ENCODE results near the gene KANSL1. TPM values are rescaled to one million over a fixed set of nuclear protein-coding genes. Genes with fewer than 3 reads are reported as not detected.
A peak's percentile ranks its signal among the peaks of the same experiment; 100 is the strongest.

KANSL1 gene
- total RNA-seq, 2 donors from 2014 or later: 137 to 144 TPM

GRCh38 chr17:46150216-46150963 lies 42.8 kb downstream of the KANSL1 start:
- no peak overlapping the region for H3K9ac ChIP-seq (ENCODE audit: extremely low read depth, low read length, poor library complexity, severe bottlenecking)
- Mint-ChIP-seq H3K36me3 (ENCODE audit: low read depth) (peaks cover 10% of the 10 kb centered on the region), H3K4me3 (no peak overlapping the region), H3K9me3 (no peaks in the 10 kb centered on the region), H3K27ac (no peak overlapping the region), H3K4me1 (peaks cover 59% of the 10 kb centered on the region), H3K27me3 (ENCODE audit: insufficient read depth) (no peaks in the 10 kb centered on the region)
- no peak for TF ChIP-seq CTCF (conservative IDR thresholded peaks at IDR 0.05)
- H3K4me1 ChIP-seq (ENCODE audit: control insufficient read depth, insufficient read depth, low read length): peaks cover 17% of the 10 kb centered on the region
- H3K9me3 ChIP-seq (ENCODE audit: control insufficient read depth, low read length): no peaks in the 10 kb centered on the region
- no peak for DNase-seq
- H3K36me3 ChIP-seq (ENCODE audit: control insufficient read depth, insufficient read depth, low read length): peaks cover 6% of the 10 kb centered on the region
- no peak overlapping the region for H3K27ac ChIP-seq (ENCODE audit: low read depth, low read length)
- no peaks in the 10 kb centered on the region for H3K27me3 ChIP-seq (ENCODE audit: control insufficient read depth, insufficient read depth, low read length, poor library complexity, severe bottlenecking)
- WGBS, 2 experiments (ENCODE audit: insufficient coverage in 1 of 2, insufficient read length in 1 of 2): 71% methylated on average over 1 of the region's 2 CpGs; no CpG with 5 or more reads in 1 of the 2 experiments
- no peak overlapping the region for H3K4me3 ChIP-seq (ENCODE audit: low read length)

GRCh38 chr17:46148247-46148646 lies 45.0 kb downstream of the KANSL1 start:
- Histone ChIP-seq H3K4me3 (ENCODE audit: low read length) (no peak overlapping the region), H3K4me1 (ENCODE audit: control insufficient read depth, insufficient read depth, low read length) (peaks cover 11% of the 10 kb centered on the region), H3K27ac (ENCODE audit: low read depth, low read length) (no peak overlapping the region), H3K9ac (ENCODE audit: extremely low read depth, low read length, poor library complexity, severe bottlenecking) (no peak overlapping the region), H3K36me3 (ENCODE audit: control insufficient read depth, insufficient read depth, low read length) (peaks cover 6% of the 10 kb centered on the region), H3K27me3 (ENCODE audit: control insufficient read depth, insufficient read depth, low read length, poor library complexity, severe bottlenecking) (no peaks in the 10 kb centered on the region), H3K9me3 (ENCODE audit: control insufficient read depth, low read length) (no peaks in the 10 kb centered on the region)
- peak overlapping the region; percentile 41 for H3K27ac Mint-ChIP-seq
- H3K27me3 Mint-ChIP-seq (ENCODE audit: insufficient read depth): no peaks in the 10 kb centered on the region
- TF ChIP-seq CTCF (conservative IDR thresholded peaks at IDR 0.05): no peak
- no peak overlapping the region for H3K4me3 Mint-ChIP-seq
- peaks cover 10% of the 10 kb centered on the region for H3K36me3 Mint-ChIP-seq (ENCODE audit: low read depth)
- no peak for DNase-seq
- peaks cover 63% of the 10 kb centered on the region for H3K4me1 Mint-ChIP-seq
- WGBS, 2 experiments (ENCODE audit: insufficient coverage in 1 of 2, insufficient read length in 1 of 2): 91 to 100% methylated on average over 3 to 4 of the region's 4 CpGs
- no peaks in the 10 kb centered on the region for H3K9me3 Mint-ChIP-seq

DNA sequence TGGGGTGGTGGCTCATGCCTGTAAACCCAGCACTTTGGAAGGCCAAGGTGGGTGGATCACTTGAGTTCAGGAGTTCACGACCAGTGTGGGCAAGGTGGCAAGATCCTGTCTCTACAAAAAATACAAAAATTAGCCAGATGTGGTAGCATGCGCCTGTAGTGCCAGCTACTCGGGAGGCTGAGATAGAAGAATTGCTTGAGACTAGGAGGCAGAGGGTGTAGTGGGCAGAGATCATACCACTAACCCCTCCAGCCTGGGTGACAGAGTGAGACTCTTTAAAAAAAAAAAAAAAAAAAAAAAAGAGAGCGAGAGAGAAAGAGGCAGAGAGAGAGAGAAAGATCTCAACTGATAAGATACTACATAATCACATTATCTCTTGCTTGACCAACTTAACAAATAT lies 45.9 kb downstream of the KANSL1 start:
- Histone ChIP-seq H3K27ac (ENCODE audit: low read depth, low read length) (no peak overlapping the region), H3K4me3 (ENCODE audit: low read length) (no peak overlapping the region), H3K9me3 (ENCODE audit: control insufficient read depth, low read length) (no peaks in the 10 kb centered on the region), H3K36me3 (ENCODE audit: control insufficient read depth, insufficient read depth, low read length) (peaks cover 6% of the 10 kb centered on the region), H3K4me1 (ENCODE audit: control insufficient read depth, insufficient read depth, low read length) (peaks cover 7% of the 10 kb centered on the region), H3K27me3 (ENCODE audit: control insufficient read depth, insufficient read depth, low read length, poor library complexity, severe bottlenecking) (no peaks in the 10 kb centered on the region), H3K9ac (ENCODE audit: extremely low read depth, low read length, poor library complexity, severe bottlenecking) (no peak overlapping the region)
- TF ChIP-seq CTCF (conservative IDR thresholded peaks at IDR 0.05): no peak
- Mint-ChIP-seq H3K36me3 (ENCODE audit: low read depth) (peaks cover 12% of the 10 kb centered on the region), H3K4me3 (no peak overlapping the region), H3K27me3 (ENCODE audit: insufficient read depth) (no peaks in the 10 kb centered on the region), H3K9me3 (no peaks in the 10 kb centered on the region), H3K4me1 (peaks cover 59% of the 10 kb centered on the region), H3K27ac (no peak overlapping the region)
- DNase-seq: no peak
- WGBS, 2 experiments (ENCODE audit: insufficient coverage in 1 of 2, insufficient read length in 1 of 2): 94% methylated on average over 3 of the region's 4 CpGs; no CpG with 5 or more reads in 1 of the 2 experiments
